Mammary epithelial cell (primary cell): ENCODE results near the gene COL1A1.

Experiments
- CTCF ChIP-seq, 2 donors: IDR thresholded peaks in 1 of 2; conservative IDR thresholded peaks in 1 of 2; 2 replicates each; pipeline ENCODE4 v1.5.1; 2011 to 2012; ENCODE audit warnings: inconsistent platforms in 2 of 2, low read length in 2 of 2, mild to moderate bottlenecking in 2 of 2, control low read depth in 1 of 2, low read depth in 1 of 2; ENCODE audit not compliant: insufficient read depth in 1 of 2; ENCODE audit errors: extremely low read depth in 1 of 2
- EZH2 ChIP-seq: IDR thresholded peaks from 2 replicates; pipeline ENCODE4 v1.6.1; 2012; ENCODE audit warnings: low read length, inconsistent platforms, borderline replicate concordance

GRCh38 chr17:50143461-50144176, 57.8 kb downstream of the COL1A1 start:
- TF ChIP-seq CTCF (conservative IDR thresholded peaks at IDR 0.05 in 1 of 2, IDR thresholded peaks at IDR 0.05 in 1 of 2; ENCODE audit: extremely low read depth in 1 of 2, insufficient read depth in 1 of 2, low read depth in 1 of 2, low read length in 2 of 2): no peak
- no peak for TF ChIP-seq EZH2
